Measurements from ENCODE around the gene RBM17.
"Not testable (repeated sequence)": the region's sequence is repeated elsewhere in the genome, so short reads cannot be mapped to it uniquely, and the experiment has no call there.

The RBM17 gene

GRCh38 chr10:6056411-6057135 is 32.3 kb upstream of the RBM17 start:
- DNase-seq (ENCODE audit: low spot score): no peak

GRCh38 chr10:6058682-6059475 is 30.0 kb upstream of the RBM17 start:
- DNase-seq (ENCODE audit: low spot score): no peak

GRCh38 chr10:6059506-6059905 is 29.3 kb upstream of the RBM17 start:
- no peak for DNase-seq (ENCODE audit: low spot score)

DNA sequence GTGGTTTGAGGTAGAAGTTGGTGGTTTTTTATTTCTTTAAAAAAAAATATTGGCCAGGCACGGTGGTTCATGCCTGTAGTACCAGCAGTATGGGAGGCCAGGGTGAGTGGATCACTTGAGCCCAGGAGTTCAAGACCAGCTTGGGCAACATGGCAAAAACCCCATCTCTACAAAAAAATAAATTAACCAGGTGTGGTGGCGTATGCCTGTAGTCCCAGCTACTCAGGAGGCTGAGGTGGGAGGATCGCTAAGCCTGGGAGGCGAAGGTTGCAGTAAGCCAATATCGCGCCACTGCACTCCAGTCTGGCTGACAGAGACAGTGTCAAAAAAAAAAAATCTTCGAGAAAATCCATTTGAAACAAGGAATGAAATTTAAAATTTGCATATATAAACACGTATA is 27.8 kb upstream of the RBM17 start:
- DNase-seq (ENCODE audit: low spot score): no peak

- DNase-seq (ENCODE audit: low spot score): no peak
Measured at GRCh38 chr10:6062101-6062771, 26.6 kb upstream of the RBM17 start, which contains the start of gene IL2RA. Gene IL2RA, minus strand, starts transcription at chr10:6062367. Its CDS starts 216 bp downstream, at chr10:6062151.

DNA sequence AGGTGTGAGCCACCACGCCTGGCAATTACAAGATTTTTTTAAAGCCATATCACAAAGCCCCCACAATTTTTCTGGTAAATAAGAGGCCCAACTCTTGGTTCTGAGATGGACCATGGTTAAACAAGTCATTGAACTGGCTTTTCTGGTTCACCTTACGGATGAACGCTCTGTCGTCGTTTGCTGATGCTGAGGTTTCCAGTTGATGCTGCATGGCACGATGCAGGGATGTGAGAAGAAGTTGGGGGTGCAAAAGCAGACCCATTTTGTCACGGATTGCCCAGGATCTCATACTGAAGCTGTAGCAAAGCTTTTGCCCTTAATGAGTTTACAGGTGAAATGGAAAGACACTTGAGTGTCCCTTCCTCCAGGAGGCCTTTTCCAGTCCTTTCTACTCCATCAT is 24.7 kb upstream of the RBM17 start:
- no peak for DNase-seq (ENCODE audit: low spot score)

DNA sequence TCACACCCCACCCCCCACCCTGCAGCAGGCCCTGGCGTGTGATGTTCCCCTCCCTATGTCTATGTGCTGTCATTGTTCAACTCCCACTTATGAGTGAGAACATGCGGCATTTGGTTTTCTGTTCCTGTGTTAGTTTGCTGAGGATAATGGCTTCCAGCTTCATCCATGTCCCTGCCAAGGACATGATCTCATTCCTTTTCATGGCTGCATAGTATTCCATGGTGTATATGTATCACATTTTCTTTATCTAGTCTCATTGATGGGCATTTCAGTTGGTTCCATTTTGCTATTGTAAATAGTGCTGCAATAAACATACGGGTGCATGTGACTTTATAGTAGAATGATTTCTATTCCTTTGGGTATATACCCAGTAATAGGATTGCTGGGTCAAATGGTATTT is 24.1 kb upstream of the RBM17 start:
- DNase-seq (ENCODE audit: low spot score): not testable (repeated sequence)

DNA sequence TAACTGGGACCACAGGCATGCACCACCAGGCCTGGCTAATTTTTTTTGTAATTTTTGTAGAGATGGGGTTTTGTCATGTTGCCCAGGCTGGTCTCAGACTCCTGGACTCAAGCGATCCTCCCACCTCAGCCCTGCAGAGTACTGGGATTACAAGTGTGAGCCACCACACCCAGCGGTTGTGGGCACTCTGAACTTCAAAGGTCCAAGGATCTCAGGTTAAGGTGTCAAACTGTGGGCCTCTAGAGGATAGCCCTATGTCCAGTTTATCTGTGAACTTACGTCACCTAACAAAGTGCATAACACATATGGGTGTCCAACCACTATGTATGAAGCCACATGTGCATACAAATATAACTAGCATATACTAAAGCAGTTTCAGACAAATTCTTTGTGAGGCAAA is 23.4 kb upstream of the RBM17 start:
- DNase-seq (ENCODE audit: low spot score): no peak

DNA sequence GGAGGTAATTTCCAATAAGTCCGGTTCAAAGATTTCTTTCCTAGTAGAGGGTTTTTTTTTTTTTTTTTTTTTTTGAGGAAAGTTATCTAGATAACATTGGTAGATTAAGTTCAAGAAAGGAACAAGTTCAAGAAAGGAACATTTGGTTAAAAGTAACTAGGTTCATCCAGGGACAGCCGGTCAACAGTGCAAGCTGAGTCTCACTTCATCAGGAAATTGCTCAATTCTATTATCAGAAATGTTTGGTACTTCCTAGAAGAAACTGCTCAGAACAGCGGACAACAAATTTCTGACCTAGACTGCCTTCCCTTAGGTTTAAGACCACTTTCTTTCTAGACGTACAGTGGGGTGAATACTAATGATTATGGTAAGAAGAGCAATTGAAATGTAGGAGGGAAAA is 23.0 kb upstream of the RBM17 start:
- DNase-seq (ENCODE audit: low spot score): no peak

GRCh38 chr10:6067457-6067856 is 21.4 kb upstream of the RBM17 start:
- no peak for DNase-seq (ENCODE audit: low spot score)

DNA sequence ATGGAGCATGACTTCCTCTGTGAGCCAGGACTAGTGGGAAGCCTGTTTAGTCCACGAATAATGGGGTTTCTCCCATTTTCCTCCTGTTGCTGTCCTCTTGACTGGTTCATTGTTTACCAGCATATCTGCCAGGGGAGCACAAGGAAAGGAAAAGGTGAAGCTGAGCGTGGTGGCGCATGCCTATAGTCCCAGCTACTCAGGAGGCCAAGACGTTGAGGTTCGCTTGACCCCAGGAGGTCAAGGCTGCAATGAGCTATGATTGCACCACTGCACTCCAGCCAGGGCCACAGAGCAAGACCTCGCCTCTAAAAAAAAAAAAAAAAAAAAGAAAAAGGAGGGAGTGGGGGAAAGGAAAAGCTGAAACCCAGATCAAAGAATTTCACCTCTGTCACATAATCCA is 20.8 kb upstream of the RBM17 start:
- no peak for DNase-seq (ENCODE audit: low spot score)

DNA sequence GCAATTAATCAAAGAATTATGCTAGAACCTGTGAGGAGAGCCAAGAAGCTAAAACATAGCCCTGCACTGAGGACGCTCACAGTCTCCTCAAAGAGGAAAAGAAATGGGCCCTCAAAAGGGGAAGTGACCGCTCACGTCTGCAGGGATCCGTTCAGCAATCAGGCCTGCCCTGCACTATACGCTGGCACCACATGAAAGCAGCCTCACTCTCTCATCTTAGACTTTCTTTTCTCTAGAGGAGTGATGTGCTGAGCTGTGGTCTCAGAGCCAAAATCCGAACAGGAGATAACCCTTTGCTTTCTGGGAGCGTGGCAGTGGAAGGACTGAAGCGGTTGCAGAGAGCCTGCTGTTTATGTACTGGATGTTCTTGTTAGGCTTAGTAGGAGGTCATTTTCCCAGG is 20.4 kb upstream of the RBM17 start:
- no peak for DNase-seq (ENCODE audit: low spot score)

DNA sequence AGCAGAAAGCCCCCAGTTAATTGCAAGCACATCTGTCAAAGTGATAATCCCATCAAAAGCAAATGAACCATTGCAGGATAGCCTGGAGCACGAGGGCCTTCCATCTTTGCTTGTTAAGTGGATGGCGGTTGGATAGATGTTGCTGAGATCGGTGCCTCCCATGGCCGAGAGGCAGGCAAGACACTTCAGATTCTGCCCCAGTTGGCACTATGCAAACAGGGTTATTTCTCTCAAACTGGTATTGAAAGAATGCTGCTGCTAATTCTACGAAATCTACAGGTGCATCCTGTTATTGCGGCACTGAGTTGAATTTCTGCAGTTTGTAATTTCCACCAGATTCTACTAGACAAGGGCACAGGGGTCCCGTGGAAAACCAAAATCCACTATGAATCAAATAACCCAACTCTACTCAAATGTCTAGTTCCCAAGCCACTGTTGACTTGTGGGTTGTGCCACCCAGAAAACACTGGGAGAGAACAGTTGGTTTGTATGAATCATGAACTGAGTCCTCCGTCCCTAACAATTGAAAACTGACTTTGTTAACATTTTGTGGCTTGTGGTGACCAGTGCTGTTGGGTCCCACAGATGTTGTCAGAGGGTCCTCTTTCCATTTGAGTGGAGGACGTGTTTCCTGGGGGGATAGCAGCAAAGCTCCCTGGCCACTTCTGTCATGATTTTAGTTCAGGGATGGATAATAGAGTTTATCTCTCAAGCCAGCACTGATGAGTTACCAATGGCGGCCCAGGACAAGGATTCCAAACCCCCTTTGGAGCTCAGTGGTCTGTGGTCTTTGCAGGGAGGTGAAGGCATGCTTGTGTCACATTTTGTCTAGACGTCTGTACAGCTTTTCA is 19.5 kb upstream of the RBM17 start:
- DNase-seq (ENCODE audit: low spot score): no peak

- DNase-seq (ENCODE audit: low spot score): no peak
Measured at GRCh38 chr10:6070660-6071059, 18.2 kb upstream of the RBM17 start.

DNA sequence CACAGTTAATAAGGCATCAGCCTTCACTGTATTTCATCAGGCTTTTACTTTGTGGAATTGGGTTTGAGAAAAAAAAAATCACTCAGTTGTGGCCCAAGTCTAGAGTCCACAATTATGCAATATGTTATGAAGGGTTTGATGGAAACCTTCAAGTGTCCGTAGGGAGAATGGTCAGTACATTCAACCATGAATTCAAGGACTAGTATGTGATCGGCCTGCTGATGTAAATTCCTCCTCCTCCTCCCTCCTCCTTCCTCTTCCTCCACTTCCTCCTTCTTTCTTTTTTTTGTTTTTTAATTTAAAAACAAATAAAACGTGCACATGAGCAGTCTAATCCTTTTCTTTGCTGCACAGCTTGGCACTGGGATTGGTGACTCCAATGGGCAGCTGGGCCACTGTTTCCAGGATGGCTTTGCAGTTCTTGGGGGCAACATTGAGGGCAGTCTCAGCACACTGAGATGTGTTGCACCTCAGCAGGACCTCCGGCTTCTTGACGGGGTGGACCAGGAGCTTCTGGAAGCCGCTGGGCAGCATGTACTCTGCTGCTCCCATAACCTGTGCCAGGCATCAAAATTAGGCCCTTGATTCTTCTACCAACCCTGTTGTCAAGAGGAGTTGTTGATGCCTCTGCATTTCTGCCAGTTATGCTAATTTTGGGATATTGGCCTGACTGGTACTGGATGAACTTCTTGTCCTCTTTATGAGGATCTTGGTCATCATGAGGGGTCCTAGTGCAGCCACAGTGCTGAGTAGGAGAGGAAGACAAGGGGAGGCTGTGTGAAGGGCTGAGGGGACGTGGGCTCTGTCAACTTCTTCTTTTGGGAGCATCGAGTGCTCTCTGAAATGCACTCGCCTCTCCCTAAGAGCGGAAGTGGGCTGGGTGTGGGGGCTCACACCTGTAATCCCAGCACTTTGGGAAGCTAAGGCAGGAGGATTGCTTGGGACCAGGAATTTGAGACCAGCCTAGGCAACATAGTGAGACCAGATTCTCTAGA is 17.4 kb upstream of the RBM17 start:
- no peak for DNase-seq (ENCODE audit: low spot score)

DNA sequence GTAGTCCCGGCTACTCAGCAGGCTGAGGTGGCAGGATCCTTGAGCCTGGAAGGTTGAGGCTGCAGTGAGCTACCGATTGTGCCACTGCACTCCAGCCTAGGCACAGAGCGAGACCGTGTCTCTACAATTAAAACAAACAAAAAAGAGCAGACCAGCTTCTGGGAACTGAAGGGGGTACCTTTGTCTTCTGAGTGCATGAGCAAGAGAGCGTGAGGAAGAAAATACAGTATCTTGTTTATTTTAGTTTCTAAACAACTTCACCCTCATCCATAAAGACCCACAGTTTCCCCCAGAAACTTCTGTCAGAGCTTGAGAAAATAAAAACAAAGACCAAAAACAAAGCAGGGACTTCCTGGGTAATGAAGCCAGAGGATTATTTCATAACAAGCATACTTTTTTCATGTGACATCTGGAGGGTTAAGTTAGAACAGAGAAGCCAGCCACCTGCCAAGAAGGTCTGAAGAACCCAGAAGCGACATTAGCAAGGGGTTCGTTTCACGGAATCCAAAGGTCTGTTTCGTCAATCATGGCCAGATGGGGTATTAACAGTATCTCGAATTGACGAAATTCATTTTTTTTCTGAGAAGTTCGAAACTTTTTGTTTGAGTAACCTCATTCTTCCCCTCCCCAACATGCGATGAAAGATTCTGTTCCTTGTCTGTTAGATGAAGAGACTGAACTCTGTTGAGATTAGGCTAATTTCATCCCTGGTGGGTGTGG is 16.5 kb upstream of the RBM17 start:
- DNase-seq (ENCODE audit: low spot score): no peak

- no peak for DNase-seq (ENCODE audit: low spot score)
Measured at GRCh38 chr10:6074489-6075301, 14.1 kb upstream of the RBM17 start.

DNA sequence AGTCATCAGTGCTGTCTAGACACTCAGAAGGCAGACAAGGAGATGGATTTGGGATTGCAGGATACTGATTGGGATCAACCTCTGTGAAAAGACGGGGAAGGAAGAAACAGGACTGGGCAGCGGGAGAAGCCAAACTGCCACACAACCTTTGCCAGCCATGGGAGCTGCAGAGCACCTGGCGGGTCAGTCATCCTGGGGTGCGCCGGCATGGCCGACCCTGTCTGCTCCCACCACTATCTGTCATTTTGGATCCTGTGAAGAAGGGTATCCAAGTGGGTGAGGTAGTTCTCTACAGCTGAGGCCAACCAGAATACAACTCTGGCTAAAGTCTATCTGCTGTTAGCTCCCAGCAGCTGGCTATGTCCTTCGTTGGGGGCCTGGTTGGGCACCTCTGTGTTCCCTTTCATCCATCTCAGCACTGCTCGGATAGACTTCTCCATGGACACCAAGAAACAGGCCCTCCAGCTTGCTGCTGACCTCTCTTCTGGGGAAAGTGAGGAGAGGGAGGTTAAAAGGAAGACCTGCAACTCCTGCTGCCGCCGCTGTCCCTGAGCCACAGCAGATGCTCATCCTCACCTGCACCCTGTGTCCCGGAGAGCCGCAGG is 11.7 kb upstream of the RBM17 start:
- DNase-seq (ENCODE audit: low spot score): no peak

Measured in SK-N-DZ (cell line).